Ishikawa (cell line): ENCODE data around the gene PSMD13.

Experiments
- CEBPB ChIP-seq: IDR thresholded peaks from 2 replicates; pipeline ENCODE4 v1.6.1; 2012
- CREB1 ChIP-seq: IDR thresholded peaks from 2 replicates; pipeline ENCODE4 v1.6.1; 2012; ENCODE audit warnings: low read depth
- EGR1 ChIP-seq: IDR thresholded peaks from 2 replicates; pipeline ENCODE4 v1.6.1; 2012
- EP300 ChIP-seq: IDR thresholded peaks from 2 replicates; pipeline ENCODE4 v1.6.1; 2012; ENCODE audit warnings: borderline replicate concordance
- FOXM1 ChIP-seq: IDR thresholded peaks from 2 replicates; pipeline ENCODE4 v1.6.1; 2012; ENCODE audit warnings: low read depth, borderline replicate concordance
- NFIC ChIP-seq: IDR thresholded peaks from 2 replicates; pipeline ENCODE4 v1.6.1; 2012
- RAD21 ChIP-seq: IDR thresholded peaks from 2 replicates; pipeline ENCODE4 v1.6.1; 2012; ENCODE audit warnings: low read depth
- TAF1 ChIP-seq: IDR thresholded peaks from 2 replicates; pipeline ENCODE4 v1.6.1; 2012; ENCODE audit warnings: low read depth, mild to moderate bottlenecking
- TCF12 ChIP-seq: IDR thresholded peaks from 2 replicates; pipeline ENCODE4 v1.6.1; 2012; ENCODE audit warnings: low read depth
- TEAD4 ChIP-seq: IDR thresholded peaks from 2 replicates; pipeline ENCODE4 v1.6.1; 2012
- YY1 ChIP-seq: IDR thresholded peaks from 2 replicates; pipeline ENCODE4 v1.6.1; 2012; ENCODE audit warnings: low read depth
- ZBTB7A ChIP-seq: IDR thresholded peaks from 2 replicates; pipeline ENCODE4 v1.6.1; 2012; ENCODE audit warnings: low read depth
- TF ChIP-seq, protein P1 (sequence below): IDR thresholded peaks from 2 replicates; pipeline ENCODE4 v1.6.1; 2012
- TF ChIP-seq, protein P2 (sequence below): IDR thresholded peaks from 2 replicates; pipeline ENCODE4 v1.6.1; 2012
- TF ChIP-seq, protein P3 (sequence below): IDR thresholded peaks from 2 replicates; pipeline ENCODE4 v1.6.1; 2012; ENCODE audit warnings: low read depth, mild to moderate bottlenecking

Gene PSMD13

DNA sequence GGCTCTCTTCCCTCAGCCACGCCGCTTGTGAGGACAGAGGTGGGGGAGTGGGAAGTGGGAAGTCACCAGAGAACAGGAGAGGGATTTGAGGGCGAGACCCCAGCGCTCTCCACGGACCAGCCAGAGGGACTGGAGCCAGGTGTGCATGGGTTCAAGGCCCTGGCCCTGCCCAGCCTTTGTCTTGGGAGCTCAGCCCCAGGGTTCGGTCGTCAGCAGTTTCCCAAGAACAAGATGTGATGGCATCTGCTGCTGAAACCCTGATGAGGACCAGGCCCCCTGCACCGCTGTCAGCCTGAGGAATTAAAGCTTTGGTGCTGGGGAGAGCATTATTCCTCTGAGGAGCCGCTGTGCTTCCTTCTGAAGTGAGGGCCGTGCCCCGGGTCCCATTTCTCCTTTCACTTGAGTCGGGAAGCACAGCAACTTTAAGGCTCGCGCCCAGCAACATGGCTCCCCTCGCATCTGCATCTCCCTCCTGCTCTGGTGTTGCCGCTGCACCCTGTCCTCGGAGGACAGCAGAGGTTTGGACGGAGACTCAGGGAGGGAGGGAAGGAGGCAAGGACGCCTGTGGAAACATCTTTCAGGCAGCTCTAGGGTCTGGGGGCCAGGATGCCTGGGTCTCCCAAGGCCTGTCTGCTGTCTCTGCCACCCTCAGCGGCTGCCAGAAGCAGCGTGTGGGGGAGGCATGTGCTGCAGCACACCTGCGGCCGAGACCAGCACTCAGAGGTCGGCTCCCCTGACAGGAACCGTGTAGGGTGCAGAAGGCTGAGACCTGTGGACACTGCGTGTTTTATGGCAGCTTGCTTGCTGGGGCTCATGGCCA, 58.8 kb downstream of the PSMD13 start:
- TF ChIP-seq ZBTB7A: no peak
- no peak for TF ChIP-seq CEBPB
- TF ChIP-seq TEAD4: no peak

DNA sequence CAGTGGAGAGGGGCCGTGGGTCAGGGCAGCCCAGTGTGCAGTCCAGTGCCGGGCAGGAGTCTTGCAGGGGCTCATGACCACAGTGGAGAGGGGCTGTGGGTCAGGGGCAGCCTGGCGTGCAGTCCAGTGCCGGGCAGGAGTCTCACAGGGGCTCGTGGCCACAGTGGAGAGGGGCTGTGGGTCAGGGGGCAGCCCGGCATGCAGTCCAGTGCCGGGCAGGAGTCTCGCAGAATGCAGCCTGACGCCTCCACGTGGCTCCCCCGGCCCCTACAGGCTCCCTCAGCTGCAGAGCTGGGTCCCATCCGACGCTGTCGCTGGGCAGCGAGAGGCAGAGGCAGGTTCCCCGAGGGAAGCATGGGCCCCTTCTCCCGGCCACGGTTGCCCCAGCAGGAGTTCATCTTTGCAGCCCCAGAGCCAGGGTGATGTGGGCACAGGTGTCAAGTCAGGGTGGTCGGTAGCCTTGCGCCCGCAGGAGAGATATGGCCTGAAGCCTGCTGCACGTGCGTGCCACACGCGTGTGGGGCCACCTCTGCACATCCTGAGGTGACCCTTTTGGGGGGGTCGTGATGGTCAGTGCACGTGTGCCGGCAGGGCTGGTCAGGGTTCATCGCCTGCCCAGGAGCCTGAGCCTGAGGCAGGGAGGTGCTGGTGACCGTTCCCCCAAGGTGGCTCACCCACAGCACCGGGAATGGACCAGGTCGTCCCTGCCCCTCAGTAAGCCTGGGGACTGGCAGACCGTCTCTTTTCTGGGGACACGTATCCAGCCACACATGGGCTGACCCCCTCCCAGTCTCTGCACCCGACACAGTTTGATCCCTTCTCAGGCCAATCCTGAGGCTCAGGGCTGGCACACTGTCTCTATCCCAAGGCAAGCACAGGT, 59.6 kb downstream of the PSMD13 start:
- TF ChIP-seq YY1 (no peak), TAF1 (no peak), NFIC (no peak), TCF12 (no peak), TEAD4 (no peak)
- TF ChIP-seq, protein P1, sequence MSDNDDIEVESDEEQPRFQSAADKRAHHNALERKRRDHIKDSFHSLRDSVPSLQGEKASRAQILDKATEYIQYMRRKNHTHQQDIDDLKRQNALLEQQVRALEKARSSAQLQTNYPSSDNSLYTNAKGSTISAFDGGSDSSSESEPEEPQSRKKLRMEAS: no peak

DNA sequence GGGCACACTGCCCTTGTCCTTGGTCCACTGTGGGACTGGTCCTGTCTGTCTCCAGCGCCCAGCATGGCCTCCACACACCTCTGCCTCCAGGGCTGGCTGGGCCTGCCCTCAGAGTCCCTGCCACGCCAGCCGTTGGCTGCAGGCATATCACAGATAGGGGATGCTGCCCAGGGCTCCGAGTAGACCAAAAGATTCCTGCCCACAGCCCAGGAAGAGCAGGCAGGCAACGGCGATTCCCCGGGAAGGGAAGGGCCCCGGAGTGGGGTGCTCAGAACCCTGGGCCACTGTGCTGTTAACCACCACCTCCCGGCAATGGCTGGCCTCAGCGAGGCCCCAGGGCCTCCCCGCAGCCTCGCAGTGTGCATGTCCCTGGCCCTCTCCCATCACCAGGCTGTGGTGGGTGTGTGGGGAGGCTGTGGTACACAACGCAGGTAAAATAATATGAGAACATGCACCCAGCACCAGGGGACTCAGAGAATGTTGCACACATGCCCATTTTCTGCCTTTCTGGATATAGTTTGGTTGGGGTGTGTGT, 60.3 kb downstream of the PSMD13 start:
- TF ChIP-seq, protein P2, sequence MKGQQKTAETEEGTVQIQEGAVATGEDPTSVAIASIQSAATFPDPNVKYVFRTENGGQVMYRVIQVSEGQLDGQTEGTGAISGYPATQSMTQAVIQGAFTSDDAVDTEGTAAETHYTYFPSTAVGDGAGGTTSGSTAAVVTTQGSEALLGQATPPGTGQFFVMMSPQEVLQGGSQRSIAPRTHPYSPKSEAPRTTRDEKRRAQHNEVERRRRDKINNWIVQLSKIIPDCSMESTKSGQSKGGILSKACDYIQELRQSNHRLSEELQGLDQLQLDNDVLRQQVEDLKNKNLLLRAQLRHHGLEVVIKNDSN: no peak
- TF ChIP-seq TCF12: no peak
- TF ChIP-seq EGR1: no peak
- TF ChIP-seq TEAD4: no peak
- TF ChIP-seq YY1: no peak
- no peak for TF ChIP-seq ZBTB7A

DNA sequence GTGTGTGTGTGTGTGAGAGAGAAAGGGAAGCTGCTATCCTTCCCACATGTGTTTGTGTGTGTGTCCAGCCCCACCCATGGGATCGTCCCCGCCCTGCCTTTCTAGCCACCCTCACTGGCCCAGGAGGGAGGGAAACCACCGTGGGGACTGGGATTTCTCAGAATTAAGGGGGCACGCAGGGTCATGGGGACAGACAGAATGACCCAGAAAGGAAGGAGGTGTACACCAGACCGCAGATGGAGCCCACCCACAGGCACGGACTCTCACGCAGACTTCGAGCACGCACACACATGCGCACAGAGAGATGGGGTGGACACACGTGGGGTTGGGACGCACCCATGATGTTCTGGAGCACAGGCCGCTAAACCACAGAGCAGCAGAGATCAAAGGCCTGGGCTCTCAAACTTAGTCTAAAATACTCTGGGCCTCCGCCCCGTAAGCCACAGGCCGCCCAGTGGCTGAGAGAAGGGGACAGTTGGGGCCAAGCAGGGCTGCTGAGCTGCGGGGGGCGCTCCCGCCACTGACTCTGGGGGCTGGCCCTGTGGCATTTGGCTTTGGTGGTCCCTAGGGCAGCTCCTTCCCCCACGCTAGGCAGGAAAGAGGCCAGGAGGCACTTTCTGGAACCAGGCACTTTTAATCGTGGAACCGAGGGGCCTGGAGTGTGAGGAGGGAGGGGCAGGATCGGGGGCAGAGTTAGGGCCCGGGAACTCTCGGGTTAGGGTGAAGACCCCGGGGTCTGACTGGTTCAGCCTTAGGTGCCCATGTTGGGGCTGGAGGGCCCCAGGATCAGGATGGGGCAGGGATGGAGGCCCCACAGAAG, 61.0 kb downstream of the PSMD13 start:
- TF ChIP-seq FOXM1: no peak
- no peak for TF ChIP-seq ZBTB7A
- no peak for TF ChIP-seq TAF1
- TF ChIP-seq YY1: no peak

DNA sequence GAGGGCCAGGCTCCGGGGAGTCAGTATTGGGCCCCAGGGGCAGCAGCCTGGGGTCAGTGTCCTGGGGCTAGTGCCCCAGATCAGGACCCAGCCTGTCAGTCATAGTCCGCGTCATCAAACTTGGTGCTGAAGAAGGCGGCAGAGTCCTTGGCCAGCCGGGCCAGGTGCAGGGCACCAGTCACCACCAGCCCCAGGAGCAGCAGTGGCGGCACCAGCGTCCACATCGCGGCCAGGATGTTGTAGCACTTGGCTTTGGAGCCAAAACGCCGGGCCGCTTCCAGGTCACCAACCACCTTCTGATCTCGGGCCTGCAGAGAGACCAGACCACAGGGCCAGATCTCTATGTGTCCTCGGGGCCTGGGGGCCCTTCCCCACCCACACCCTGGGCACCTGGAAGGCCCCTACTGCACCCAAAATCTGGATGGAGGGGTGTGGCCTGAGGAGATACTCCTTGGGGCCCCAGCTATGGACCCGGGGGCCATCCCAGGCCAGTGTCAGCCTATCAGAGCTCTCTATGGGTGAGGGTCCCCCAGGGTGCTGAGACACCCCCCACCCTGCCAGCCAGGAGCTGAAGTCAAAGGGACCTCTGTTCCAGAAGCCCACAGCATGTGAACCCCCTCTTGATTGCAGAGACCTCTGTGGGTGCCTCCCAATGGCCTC, 61.8 kb downstream of the PSMD13 start:
- no peak for TF ChIP-seq CEBPB
- no peak for TF ChIP-seq TEAD4
- TF ChIP-seq YY1: no peak
- TF ChIP-seq FOXM1: no peak
- TF ChIP-seq, protein P2: no peak
- TF ChIP-seq TCF12: no peak
- TF ChIP-seq NFIC: no peak
- TF ChIP-seq EGR1: no peak
- no peak for TF ChIP-seq ZBTB7A
- TF ChIP-seq, protein P1: no peak
- TF ChIP-seq EP300: no peak
- TF ChIP-seq, protein P3, sequence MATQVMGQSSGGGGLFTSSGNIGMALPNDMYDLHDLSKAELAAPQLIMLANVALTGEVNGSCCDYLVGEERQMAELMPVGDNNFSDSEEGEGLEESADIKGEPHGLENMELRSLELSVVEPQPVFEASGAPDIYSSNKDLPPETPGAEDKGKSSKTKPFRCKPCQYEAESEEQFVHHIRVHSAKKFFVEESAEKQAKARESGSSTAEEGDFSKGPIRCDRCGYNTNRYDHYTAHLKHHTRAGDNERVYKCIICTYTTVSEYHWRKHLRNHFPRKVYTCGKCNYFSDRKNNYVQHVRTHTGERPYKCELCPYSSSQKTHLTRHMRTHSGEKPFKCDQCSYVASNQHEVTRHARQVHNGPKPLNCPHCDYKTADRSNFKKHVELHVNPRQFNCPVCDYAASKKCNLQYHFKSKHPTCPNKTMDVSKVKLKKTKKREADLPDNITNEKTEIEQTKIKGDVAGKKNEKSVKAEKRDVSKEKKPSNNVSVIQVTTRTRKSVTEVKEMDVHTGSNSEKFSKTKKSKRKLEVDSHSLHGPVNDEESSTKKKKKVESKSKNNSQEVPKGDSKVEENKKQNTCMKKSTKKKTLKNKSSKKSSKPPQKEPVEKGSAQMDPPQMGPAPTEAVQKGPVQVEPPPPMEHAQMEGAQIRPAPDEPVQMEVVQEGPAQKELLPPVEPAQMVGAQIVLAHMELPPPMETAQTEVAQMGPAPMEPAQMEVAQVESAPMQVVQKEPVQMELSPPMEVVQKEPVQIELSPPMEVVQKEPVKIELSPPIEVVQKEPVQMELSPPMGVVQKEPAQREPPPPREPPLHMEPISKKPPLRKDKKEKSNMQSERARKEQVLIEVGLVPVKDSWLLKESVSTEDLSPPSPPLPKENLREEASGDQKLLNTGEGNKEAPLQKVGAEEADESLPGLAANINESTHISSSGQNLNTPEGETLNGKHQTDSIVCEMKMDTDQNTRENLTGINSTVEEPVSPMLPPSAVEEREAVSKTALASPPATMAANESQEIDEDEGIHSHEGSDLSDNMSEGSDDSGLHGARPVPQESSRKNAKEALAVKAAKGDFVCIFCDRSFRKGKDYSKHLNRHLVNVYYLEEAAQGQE: no peak
- TF ChIP-seq RAD21: no peak
- no peak for TF ChIP-seq TAF1
- no peak for TF ChIP-seq CREB1

DNA sequence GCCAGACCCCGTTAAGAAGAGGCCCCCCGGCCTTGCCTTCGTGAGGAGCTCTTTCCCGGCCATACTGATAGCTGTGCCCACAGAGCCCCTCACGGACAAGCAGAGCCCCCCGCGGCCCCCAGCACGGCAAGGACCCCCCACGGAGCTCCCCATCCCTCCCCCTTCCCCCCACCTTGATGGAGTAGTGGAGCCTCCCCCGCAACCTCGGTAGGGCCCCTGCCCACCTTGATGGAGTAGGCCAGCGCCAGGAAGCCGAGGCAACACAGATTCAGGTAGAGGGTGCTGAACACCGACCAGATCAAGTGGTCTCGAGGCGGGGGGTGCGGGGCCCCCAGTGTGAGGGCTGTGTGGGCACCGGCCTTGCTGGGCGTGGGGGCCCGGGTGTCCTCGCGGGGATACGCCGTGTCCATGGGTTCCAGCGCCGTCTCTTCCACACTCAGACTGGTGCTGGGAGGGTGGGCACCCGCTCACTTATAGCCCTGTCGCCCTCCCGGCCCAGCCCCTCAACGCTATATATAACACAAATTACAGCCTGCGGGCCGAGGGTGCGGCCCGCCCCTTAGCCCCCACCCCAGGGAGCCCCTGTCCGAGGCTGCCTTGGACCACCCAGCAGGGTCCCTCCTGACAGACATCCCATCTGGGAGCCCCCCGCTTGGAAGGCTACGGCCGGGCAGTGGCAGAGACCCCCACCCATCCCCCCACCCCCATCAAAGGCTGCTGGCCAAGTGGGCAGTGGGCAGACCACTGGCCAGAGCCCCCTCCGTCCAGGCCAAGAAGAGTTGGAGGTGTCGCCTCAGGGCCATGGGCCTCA, 62.5 kb downstream of the PSMD13 start, which contains the start of gene IFITM5:
Gene IFITM5 (minus strand): TSS at position 446 of the 811 bp plus-strand sequence. CDS start 36 bp downstream, at position 410.
- TF ChIP-seq RAD21: no peak
- no peak for TF ChIP-seq EP300
- no peak for TF ChIP-seq TEAD4
